HT1080 (cell line): ENCODE measurements around the gene MARCHF9. TPM values are rescaled to one million over a fixed set of nuclear protein-coding genes. Genes with fewer than 3 reads are reported as not detected.

Source experiments
- DNase-seq: peaks from one replicate; pipeline ENCODE4 v3.0.0-alpha.2; 2015; ENCODE audit warnings: low read depth
- total RNA-seq: library from RNA; depleted of rRNA; stranded (reverse); fragments of >200 nt; shearing (Covaris generic); gene quantifications from 2 replicates; pipeline ENCODE4 v1.2.3, GENCODE V29; 2014

MARCHF9 gene
- total RNA-seq, 1 experiment from 2014 or later, result 15.9 TPM

DNA sequence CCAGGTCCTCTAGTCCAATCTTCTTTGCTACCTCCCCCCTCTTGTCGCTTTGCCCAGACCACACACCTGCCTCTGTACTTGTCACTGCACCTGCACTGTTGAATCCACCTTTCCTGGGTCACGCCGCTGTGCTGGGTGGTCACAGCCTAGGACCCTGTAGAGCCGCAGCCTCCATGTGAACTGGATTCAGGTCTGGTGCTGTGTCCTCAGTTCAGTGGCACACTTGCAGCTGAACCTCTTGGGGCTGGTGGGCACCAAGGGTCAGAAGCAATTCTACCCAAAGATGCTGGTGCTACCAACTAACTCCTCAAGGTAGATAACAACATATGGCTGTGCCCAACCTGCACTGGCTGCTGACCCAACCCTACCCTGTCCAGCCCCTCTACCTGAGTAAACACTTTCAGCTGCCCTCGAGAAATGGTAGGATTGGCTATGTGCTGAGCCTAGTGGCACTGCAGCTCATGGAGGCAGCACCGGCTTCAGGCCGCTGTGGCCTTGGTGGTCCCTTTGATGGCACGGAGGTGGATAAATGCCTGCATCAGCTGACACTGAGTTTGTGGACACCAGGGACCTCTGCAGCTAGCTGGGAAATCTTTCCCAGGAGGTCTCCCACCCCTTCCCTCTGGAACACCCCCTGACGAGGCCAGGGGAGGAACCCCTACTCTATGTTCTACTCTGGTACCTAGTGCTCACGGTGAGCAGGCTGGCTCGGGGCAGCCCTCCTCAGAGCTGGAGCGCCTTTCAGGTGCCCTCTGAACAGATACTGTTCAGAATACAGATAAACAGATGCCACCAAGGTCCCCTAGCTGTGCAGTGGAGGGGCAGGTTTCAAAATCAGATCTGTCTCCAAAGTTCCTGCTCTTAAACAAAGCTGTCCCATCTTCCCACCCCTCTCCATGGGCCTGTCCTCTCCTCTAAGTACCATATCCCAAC, 30.6 kb upstream of the MARCHF9 start:
- DNase-seq, result no peak

DNA sequence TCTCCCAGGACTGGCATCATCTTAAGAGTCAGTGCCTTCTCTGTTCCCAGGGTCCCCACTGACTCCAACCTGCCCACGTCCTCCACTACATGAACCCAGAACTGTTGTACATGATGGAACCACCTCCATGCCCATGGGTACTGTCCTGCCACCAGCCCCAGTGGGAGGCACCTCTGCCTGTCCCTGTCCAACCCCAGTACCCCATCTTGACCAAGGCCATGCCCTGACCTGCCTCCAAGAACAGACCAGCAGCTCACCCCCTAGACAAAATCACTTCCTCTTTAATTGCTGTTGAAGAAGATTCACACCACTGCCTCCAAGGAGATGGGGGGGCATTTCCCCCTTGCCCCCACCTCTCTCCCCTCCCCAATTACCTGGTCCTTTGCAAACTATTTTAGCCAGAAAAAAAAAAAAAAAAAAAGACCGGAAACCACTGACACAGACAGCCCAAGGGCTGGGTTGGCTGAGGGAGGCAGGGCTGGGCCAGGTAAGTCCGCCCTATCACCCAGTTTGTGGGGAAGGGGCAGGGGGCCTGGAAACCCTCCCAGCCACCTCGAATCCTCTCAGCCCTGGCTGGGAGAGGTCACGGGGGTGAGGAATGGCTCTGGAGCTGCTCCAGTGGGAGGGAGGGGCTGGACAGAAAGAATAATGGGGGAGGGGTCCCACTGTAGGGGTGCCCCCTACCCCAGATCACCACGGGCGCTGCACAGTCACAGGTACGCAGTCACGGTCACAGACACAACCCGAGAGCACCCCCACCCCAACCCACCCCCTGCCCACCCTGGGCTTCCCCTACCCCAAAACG, 29.8 kb upstream of the MARCHF9 start:
- no peak for DNase-seq

DNA sequence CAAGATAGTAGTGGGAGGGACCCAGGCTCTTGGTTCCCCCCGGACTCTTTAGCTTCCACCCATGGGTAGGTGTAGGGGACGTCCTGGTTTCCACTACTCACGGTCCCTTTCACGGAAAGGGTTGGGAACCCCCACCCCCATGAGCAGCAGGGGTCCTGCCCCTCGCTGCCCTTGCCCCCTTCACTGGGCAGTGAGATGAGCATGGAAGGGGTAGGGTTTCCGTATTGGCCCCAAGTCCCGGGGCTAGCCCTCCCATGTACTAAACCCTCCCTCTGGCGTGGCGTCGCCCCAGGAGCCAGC, 29.1 kb upstream of the MARCHF9 start:
- no peak for DNase-seq

DNA sequence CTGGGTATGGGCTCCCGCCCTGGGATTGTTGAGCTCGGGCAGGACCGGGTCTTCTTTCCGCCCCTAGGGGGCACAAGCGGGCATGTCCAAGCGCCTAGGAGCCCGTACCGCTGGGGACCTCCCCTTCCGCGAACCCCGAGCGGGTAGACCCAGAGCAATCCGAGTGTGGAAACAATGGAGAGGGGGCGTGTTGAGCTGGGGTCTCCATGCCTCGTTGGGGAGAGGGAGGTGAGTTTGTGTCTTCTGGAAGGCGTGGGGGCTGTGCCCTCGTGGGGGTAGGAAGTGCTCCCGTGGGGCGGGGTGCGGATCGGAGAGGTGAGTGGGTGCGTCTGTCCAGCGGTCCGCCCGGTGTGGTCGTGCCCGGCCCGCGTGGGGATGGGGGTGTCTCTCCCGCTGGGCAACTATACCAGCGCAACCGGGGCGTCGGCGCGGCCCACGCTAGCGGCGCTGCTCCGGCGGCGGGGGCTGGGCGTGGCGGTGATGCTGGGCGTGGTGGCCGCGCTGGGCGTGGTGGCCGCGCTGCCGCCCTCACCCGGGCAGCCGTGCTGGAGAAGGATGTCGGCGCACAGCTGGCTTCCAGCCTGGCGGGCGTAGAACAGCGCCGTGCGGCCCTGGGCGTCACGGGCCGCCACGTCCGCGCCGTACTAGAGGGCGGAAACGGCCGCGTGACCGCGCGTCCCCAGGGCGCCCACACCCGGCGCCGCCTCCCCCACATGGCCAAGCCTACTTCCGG, 28.6 kb upstream of the MARCHF9 start:
- peak; percentile 79 for DNase-seq

DNA sequence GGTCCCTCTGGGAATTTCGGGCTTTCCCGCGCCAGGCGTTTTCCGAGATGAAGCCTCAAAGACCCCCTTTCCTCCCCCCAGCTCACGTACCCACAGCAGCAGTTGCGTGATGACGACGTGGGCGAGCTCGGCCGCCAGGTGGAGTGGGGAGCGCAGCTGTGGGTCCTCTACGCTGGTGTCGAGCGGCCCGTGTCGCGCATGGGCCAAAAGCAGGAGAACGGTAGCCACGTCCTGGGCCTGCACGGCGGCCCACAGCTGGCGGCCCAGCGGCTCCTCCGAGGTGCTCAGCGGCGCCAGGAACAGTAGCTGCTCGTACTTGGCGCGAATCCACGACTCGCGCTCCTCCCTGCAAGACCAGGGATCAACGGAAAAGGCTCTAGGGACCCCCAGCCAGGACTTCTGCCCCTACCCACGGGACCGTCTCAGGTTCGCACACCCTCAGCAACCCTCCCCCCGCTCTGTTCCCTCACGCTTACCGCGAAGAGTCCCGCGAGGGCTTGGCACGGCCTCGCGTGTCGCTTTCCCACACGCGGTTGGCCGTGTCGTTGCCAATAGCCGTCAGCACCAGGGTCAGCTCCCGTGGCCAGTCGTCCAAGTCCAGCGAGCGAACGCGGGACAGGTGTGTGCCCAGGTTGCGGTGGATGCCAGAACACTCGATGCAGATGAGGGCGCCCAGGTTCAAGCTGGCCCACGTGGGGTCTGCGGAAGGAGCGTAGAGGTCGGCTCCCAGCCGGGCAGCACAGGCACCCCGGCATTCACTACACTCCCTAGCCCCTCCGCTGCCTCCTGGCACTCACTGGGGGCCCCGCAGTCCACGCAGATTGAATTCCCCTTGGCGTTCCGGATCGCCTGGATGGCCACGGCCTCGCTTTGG, 27.8 kb upstream of the MARCHF9 start:
- DNase-seq, result no peak

DNA sequence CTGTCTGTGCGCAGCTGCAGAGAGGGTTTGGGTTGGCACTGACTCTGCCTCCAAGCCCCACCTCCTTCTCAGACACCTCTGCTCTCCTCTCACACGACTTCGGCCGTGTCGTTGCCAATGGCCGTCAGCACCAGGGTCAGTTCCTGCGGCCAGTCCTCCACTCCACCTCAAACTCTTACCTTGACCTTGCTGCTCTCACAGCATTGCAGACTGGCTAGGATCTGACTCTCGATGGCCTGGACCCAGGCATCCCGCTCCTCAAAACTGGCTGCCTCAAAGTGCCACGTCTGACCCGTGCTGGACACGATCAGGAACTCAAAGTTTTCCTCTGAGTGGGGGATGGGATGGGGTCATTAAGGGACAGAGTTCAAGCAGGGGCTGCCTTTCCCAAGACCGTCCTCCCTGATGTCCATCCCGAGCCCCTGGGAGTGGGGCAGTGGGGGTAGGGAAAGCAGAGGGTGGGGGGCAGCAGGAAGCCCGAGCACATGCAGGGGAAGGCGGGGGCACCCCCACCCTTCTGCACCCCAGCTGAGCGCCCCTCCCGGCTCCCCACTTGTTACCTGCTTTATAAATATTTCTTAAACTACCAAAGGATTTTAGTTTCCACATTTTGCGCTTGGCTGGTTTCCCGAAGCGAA, 27.0 kb upstream of the MARCHF9 start:
- no peak for DNase-seq

DNA sequence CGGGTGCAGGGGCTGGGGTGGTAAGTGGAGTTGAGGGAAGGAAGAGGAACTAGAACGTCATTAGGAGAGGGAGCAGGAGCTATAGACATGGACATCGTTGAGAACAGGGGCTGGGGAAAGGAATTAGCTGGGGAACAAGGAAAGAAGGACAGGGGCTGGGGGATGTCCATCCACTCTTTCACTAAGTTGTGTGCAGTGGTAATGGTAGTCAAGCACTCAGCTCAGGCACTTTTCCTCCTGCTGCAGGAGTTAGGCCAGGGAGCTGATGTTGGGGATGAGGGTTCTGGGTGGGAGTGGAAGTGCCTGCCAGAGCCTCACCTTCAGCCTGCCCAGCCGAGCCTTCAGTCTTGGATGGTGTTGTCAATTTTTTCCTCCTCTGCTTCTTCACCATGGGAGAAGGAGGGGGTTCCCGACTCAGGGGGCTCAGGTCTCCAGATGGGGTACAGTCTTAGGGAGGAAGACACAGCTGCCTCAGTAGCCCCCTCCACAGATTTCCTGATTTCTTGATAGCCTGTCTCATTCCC, 25.5 kb upstream of the MARCHF9 start:
- DNase-seq, result no peak

DNA sequence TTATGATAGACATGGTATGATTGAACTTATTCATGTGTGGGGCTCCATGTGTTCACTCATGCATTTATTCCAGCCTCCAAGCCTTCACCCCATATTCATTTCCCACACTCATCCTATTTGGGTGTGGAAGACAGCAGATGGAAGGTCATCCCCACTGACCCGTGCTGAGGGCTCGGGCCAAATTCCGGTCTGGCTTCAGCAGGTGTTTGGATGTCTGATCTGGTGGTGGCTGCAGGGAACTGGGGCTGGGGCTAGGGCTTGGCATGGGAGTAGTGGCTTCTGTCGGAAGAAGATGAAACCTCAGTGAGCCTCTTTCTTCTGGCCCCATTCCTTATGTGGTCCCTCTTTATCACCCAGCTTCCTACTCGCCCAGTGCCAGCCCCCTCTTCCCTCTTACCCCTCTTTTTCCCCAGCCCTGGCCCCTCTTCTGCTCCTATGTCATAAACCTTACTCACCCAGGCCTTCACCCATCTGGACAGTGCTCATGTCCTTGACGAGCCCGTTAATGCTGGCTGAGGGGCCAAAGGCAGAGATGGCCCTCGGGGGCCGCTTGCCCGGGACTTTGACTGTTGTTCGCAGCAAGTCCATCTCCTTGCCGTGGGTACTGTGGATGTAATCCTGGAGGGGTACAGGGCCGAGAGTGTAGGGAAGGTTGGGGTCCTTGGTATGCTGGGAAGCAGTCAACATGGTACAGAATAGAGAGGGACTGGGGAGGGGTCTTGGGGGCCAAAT, 24.4 kb upstream of the MARCHF9 start:
- no peak for DNase-seq

DNA sequence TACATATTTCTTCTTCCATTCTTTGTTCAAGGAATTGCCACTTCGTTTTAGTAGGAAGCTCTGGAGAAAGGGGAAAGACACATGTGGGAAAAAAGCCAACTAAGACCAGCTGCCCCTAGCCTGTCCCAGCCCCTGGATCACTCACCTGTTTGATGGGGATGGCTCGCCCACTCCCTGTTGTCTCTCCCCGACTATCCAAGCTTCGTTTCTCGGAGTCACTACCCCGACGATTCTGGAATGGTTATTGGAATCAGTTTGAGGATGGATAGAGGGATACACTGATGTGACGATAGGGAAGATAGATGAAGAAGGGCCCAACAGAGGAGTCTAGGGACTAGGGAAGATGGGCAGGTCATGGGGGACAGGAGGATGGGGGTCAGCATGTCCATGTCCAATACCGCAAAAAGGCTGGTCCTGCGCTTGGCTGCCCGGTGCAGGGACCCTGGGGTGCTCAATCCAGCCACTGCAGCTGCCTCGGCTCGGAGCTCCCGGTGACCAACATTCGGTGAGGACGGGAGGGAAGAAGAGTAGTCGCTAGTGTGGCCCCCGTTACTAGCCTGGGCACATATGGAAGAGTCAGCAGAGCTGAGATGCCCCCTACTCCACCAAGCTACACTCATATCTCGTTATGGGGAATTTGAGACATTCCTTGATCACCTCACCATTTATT, 23.4 kb upstream of the MARCHF9 start:
- DNase-seq, result no peak

DNA sequence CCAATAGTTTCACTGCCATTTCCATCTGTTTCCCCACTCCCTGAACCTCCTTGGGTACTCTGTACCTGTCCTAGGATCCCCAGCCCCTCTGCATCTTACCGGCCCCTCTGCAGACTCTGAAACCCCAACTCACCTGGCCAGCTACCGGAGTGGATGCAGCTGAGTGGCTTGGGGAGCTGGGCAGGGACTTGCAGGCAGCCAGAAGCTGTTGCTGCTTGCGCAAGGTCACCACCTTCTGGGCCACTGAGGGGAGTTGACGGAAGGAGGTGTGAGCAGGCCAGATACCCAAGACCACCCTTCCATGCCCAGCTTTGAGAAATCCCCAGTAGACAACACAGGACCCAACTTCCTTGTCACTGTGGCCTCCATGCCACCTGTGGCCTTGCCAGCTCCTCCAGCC, 22.6 kb upstream of the MARCHF9 start:
- no peak for DNase-seq

DNA sequence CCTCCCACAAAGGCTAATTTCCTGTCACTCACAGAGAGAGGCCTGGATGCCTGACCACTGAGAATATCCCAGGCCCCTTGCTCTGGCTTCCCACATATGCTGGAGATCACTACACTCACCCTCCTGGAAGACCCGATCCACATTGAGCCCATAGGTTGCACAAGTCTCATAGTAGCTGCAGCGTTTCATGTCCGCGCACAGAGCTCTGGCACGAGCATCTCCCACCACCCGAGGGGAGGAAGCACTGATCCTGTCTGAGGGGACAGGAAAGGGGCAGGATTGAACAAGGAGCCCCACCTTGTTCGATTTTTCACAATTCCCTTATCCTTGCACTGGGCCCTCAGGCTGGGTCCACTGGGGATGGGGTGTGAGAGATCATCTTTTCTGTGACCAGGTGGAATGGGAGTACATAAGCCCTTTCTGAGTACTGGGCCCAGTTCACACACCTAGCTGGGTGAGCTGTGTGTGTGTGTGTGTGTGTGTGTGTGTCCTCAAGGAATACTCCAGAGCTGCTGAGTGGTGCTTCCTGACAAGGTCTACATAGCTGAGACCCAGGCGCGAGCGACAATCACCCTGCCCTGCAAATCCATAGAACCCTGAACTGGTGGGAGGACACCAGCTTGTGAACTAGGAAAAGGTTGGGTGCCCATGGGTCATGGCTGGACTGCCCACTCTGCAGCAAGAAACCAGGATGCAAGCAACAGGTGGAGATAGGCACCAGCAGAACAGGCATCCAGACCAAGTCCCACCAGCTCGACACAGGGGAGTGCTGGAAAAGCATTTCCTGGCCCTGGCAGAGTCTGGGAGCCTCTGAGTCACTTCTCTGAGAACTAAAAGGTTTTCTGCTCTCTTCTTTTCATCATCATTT, 21.9 kb upstream of the MARCHF9 start:
- DNase-seq, result peak; percentile 30

DNA sequence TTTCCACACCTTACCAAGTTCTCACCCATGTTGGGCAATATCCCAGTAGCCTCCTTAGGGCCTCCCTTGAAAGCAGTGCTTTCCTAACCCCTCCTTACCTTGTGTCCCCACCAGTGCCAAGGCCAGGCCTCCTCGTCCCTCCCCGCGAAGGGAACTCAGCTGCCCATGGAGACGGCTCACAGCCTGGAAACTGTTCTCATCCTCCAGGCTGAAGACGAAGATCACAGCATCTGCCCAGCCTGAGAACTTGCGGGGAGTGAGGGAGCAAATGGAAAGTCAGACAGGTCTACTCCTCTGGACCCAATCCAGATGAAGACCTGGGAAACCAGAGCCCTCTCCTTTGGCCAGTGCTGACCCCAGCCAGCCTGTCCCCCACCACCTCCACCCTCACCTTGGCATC, 21.0 kb upstream of the MARCHF9 start:
- DNase-seq, result no peak

DNA sequence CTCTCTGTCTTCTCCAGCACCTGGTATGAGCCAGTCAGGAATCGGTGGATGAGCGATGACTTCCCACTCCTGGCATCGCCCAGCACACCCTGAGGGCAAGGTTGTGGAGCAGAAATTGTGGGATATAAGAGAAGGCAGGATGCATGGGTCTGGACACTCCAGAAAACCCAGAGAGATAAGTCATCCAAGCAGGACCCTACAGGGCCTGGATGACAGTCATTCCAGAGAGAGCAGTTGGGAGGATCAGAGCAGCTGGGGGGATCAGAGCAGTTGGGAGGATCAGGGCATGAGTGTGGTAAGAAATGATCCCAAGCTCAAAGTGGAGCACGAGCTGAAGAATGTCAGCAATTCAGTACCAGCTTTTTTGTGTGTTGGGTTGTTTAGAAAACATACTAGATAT, 20.3 kb upstream of the MARCHF9 start:
- no peak for DNase-seq

DNA sequence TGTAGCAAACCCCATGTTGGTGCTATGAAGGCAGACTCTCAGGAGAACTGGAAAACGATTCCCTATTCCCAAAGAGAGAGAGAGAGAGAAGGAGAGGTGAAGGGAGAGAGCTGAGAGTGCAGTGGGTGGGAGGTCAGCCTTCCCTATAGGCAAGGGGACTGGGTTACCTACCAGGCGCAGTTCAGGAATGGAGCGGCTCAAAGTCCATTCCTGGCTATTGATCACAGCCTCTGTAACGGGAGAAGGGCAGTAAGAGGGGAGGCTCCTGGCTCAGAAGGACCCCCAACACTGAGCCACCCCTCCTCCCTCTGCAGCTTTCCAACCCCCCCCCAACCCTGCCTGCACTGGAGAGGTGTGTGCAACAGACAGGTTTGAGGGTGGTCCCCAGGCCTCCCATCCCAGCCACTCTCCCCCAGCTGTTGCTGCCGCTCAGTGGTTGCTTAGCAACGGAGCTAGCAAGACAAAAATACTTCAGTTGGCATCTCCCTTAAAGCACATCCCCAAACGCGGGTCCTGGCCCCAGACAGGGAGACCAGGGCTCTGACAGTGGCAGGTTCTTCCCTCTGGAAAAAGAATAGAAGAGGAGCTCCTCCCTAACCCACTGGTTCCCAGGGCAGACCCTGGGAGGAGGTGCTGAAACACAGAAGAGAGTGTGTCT, 19.6 kb upstream of the MARCHF9 start:
- no peak for DNase-seq

DNA sequence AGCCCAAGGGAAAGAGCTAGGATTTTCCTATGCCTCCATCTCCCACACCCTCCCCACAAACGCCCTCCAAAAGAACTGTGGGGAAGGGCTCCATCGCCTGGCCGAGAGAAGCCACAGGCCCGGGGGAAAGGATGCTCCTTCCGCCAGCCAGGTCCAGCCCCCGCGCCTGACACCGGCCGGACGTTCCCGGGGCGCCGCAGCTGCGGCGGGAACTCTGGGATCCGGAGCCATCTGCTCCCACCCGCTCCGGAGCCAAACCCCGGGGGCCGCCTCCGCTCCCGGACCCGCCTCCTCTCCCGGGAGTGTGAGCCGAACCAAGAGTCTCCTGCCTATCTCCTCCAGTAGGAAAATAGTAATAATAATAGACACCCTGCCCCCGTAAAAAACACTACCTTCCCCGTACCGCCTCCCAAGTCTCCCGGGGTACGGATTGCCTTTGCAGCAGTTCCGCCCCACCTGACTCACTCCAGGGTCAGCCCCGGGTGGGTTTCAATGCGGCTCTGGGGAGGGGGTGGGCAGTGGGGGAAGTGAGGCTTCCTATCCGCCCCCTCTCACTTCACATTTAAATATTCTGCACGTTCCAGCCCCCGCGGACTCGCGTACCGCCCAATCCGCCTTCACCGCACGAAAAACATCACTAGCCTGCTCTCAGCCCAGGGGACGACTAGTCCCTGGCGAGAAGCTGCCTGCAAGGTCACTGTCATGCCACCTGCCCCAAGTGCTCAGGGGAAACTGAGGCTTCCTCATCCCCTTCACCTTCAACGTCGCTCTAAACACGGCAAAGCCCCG, 18.8 kb upstream of the MARCHF9 start:
- DNase-seq, result peak; percentile 62

DNA sequence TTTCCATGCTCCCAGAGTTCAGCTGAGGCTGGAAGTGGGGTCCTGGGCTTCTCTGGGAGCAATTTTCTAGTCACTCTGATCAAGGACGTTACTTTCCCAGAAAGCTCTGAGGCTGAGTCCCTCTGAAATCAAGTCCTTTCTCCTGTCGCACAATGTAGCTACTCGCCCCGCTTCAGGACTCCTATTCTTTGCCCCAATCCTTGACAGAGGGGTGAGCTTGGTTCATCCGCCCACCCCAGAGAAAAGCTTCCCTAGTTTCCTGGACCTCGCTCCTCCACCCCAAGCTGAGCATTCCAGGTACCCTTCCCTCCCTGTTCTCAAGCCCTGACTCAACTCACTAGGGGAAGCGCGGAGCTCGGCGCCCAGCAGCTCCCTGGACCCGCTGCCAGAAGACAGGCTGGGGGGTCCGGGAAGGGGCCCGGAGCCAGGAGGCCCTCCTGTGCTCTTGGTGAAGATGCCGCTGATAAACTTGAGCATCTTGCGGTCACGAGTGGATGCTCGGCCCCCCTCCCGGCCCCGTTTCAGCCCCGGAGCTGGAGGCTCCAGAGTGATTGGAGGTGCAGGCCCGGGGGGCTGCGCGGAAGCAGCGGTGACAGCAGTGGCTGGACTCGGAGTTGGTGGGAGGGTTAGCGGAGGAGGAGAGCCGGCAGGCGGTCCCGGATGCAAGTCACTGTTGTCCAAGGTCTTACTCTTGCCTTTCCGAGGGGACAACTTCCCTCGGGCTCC, 18.0 kb upstream of the MARCHF9 start:
- DNase-seq, result no peak
